Body of pancreas (tissue), 4 donors: ENCODE results near the gene NUPR1. TPM values are rescaled to one million over a fixed set of nuclear protein-coding genes. Genes with fewer than 3 reads are reported as not detected.

Experiments used
- ATAC-seq: fragments of 150-250 bp; one replicate; pipeline ENCODE4 v1.9.1; 2016
- DNase-seq, 4 donors: peaks; one replicate each; pipeline ENCODE4 v3.0.0-alpha.2; 2019
- H3K27ac ChIP-seq, 4 donors: fragments of 200-600 bp; sonication (generic); 1 replicate in 3 of 4; 2 replicates in 1 of 4; pipeline versions ENCODE4 v1.5.1 to v1.6.1; 2016 to 2019; ENCODE audit warnings: mild to moderate bottlenecking in 1 of 4, mixed read lengths in 1 of 4, moderate library complexity in 1 of 4
- H3K27me3 ChIP-seq, 2 donors: fragments of 200-600 bp; sonication (generic); one replicate each; pipeline ENCODE4 v1.6.0; 2016; ENCODE audit warnings: mild to moderate bottlenecking in 1 of 2
- H3K36me3 ChIP-seq, 2 donors: fragments of 200-600 bp; sonication (generic); replicated peaks in 1 of 2; 2 replicates each; pipeline ENCODE4 v1.5.1; 2016; ENCODE audit warnings: low read depth in 2 of 2; ENCODE audit not compliant: insufficient read depth in 1 of 2
- H3K4me1 ChIP-seq: fragments of 200-600 bp; sonication (generic); one replicate; pipeline ENCODE4 v1.6.0; 2016
- H3K4me3 ChIP-seq, 2 donors: fragments of 200-600 bp; sonication (generic); 1 replicate in 1 of 2; 2 replicates in 1 of 2; pipeline ENCODE4 v1.5.1; 2016 to 2019
- H3K9me3 ChIP-seq, 3 donors: fragments of 200-600 bp; sonication (generic); 1 replicate in 2 of 3; 2 replicates in 1 of 3; pipeline ENCODE4 v1.5.1; 2016
- POLR2A ChIP-seq, 3 donors: fragments of 450-650 bp; IDR thresholded peaks; one replicate each; pipeline ENCODE4 v1.6.1; 2016; ENCODE audit warnings: antibody characterized with exemption in 3 of 3, mild to moderate bottlenecking in 2 of 3
- WGBS, 2 donors: methylation state at CpG; one replicate each; pipeline ENCODE4 v1.1.5; 2017; 5-methylcytosine and 5-hydroxymethylcytosine counted together
- intact Hi-C: fragments of 100-400 bp; cut with DNase I; formaldehyde crosslinking; loops from one replicate; pipeline ENCODE4 v1.15.1; 2023
- total RNA-seq, 2 donors: library from RNA; depleted of rRNA; stranded (reverse); fragments of >200 nt; gene quantifications; one replicate each; pipeline ENCODE4 v1.1.0, GENCODE V29; 2016
- TF ChIP-seq, protein P1 (sequence below), 7 experiments: fragments of 450-650 bp in 4 of 7; fragments of 200-600 bp in 3 of 7; sonication (generic) in 3 of 7; IDR thresholded peaks; one replicate each; pipeline ENCODE4 v1.5.1; 2016 to 2019; ENCODE audit warnings: antibody characterized with exemption in 7 of 7

Gene NUPR1
- total RNA-seq, 2 donors from 2014 or later, result 32.0 to 92.4 TPM

DNA sequence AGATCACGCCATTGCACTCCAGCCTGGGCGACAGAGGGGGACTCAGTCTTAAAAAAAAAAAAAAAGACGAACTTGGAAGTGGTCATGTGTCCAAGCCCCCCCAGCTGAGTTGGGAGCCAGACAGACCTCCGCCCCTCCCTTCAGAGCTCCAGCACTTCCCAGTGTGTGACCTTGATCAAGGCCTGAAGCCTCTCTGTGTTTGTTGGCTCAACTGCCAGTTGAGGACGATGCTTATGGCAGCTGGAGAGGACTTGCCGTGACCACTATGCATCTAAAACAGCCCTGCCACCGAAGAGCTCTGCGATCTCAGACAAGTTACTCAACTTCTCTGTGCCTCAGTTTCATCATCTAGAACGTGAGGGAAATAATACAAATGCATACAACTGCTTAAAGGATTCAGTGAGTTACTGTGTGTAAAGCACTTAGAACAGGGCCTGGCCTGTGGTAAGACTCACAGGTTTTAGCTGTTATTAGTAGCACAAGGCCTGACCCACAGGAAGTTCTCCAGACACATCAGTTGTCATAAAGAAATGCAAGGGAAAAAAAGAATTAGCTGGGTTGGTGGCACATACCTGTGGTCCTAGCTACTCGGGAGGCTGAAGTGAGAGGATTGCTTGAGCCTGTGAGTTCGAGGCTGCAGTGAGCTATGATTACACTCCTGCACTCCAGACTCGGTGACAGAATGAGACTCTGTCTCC, 25.1 kb downstream of the NUPR1 start:
- Histone ChIP-seq H3K4me1 (no peaks in the 10 kb centered on the region), H3K27ac (no peak overlapping the region), H3K36me3 (no peaks in the 10 kb centered on the region), H3K9me3 (no peaks in the 10 kb centered on the region), H3K27me3 (no peaks in the 10 kb centered on the region), H3K4me3 (no peak overlapping the region)
- ATAC-seq, result no peak
- WGBS, 2 donors, result 67 to 79% methylated on average over 10 to 12 of the region's 12 CpGs
- no peak for DNase-seq
- no peak for TF ChIP-seq POLR2A (IDR thresholded peaks at IDR 0.05)
- TF ChIP-seq, protein P1, sequence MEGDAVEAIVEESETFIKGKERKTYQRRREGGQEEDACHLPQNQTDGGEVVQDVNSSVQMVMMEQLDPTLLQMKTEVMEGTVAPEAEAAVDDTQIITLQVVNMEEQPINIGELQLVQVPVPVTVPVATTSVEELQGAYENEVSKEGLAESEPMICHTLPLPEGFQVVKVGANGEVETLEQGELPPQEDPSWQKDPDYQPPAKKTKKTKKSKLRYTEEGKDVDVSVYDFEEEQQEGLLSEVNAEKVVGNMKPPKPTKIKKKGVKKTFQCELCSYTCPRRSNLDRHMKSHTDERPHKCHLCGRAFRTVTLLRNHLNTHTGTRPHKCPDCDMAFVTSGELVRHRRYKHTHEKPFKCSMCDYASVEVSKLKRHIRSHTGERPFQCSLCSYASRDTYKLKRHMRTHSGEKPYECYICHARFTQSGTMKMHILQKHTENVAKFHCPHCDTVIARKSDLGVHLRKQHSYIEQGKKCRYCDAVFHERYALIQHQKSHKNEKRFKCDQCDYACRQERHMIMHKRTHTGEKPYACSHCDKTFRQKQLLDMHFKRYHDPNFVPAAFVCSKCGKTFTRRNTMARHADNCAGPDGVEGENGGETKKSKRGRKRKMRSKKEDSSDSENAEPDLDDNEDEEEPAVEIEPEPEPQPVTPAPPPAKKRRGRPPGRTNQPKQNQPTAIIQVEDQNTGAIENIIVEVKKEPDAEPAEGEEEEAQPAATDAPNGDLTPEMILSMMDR (IDR thresholded peaks at IDR 0.05), result no peak
- intact Hi-C loops, result no loop called here

DNA sequence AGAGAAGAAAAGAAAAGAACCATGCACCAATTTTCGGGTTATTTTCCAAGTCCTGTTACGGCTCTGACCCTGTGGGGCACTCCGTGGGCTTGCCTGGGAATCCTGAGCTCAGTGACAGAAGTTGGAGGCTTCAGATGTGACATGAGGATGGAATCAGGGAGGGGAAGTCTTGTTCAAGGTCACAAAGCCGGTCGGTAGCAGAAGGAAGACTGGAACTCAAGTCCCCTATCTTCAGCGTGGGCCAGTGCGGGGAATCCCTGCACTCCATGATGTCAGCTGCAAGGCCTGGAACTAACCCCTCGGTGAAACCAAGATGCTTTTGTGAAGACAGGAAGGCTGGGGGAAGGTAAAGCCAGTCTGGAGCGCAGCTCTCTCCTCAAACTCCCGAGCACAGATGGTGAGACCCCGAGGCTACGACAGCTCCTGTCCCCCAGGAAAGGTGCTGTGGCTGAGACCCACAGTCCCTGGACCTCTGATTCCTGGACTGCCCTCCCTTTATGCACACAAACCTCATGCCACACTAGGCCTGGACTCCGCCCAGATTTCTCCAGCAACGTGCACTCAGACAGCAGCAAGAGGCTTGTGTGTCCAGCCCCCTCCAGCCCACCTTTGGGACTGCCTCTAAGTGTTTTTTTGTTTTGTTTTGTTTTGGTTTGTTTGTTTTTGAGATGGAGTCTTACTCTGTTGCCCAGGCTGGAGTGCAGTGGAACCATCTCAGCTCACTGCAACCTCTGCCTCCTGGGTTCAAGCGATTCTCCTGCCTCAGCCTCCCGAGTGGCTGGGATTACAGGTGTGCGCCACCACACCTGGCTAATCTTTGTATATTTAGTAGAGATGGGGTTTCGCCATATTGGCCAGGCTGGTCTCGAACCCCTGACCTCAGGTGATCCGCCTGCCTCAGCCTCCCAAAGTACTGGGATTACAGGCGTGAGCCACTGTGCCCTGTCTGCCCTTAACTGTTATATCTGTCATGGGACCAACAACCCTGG, 26.7 kb downstream of the NUPR1 start:
- 80 to 82% methylated on average over 16 to 21 of the region's 21 CpGs for WGBS, 2 donors
- H3K27ac ChIP-seq, result no peak overlapping the region
- ATAC-seq, result no peak
- intact Hi-C loops, result no loop called here
- no peak for TF ChIP-seq POLR2A (IDR thresholded peaks at IDR 0.05)
- TF ChIP-seq, protein P1 (IDR thresholded peaks at IDR 0.05), result no peak
- H3K4me3 ChIP-seq, result no peak overlapping the region
- H3K27me3 ChIP-seq, result no peaks in the 10 kb centered on the region
- H3K9me3 ChIP-seq, result no peaks in the 10 kb centered on the region
- H3K36me3 ChIP-seq, result no peaks in the 10 kb centered on the region
- no peaks in the 10 kb centered on the region for H3K4me1 ChIP-seq
- DNase-seq, result no peak

DNA sequence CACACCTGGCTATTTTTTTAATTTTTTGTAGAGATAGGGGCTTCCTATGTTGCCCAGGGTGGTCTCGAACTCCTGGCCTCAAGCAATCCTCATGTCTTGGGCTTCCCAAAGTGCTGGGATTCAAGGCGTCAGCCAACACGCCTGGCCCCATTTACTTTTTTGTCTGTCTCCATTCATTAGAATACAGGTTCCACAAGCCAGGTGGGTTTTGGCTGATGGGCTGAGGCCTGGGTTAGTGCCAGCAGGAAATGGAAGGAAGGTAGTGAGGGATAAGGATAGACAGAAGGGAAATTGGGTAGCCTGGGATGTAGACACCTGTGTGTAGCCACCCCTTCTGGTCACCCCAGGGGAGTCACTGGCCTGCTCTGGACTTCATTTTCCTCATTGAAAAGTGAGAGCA, 27.7 kb downstream of the NUPR1 start:
- TF ChIP-seq, protein P1 (IDR thresholded peaks at IDR 0.05), result no peak
- TF ChIP-seq POLR2A (IDR thresholded peaks at IDR 0.05), result no peak
- WGBS, 2 donors, result 75 to 81% methylated on average over 3 of the region's 3 CpGs
- ATAC-seq (no peak), DNase-seq (no peak)
- Histone ChIP-seq H3K4me3 (no peak overlapping the region), H3K4me1 (no peaks in the 10 kb centered on the region), H3K36me3 (no peaks in the 10 kb centered on the region), H3K27ac (no peak overlapping the region), H3K27me3 (no peaks in the 10 kb centered on the region), H3K9me3 (no peaks in the 10 kb centered on the region)
- intact Hi-C loops, result no loop called here

DNA sequence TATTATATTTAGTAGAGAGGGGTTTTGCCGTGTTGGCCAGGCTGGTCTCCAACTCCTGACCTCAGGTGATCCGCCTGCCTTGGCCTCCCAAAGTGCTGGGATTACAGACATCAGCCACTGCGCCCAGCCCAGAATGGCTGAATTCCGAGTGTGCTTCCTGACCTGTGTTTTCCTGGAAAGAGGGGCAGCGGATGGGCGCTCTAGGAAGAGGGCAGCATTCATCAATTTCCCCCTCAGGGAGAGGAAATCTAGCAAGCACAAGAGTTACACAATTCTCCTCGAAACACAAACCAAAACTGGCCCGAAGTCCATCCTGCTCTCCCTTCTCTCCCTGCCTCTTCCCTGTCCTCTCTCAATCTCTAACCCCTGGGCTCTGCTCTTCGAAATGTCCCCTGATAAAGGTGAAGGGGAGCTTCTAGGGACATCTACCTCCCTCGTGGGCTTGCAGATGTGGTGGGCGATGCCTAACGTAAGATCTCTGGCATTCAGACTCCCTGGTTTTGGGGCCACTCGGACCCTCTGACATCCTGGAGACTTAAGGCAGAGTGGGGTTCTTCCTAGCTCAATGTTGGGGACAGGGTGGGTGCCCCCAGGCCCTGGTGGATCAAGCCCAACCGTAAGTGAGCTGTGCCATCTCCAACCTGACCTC, 33.2 kb downstream of the NUPR1 start:
- TF ChIP-seq POLR2A (IDR thresholded peaks at IDR 0.05), result no peak
- TF ChIP-seq, protein P1 (IDR thresholded peaks at IDR 0.05), result no peak
- ATAC-seq (no peak), DNase-seq (no peak)
- Histone ChIP-seq H3K27me3 (no peaks in the 10 kb centered on the region), H3K27ac (no peak overlapping the region), H3K4me3 (no peak overlapping the region), H3K36me3 (no peaks in the 10 kb centered on the region), H3K4me1 (peaks cover 5% of the 10 kb centered on the region), H3K9me3 (no peaks in the 10 kb centered on the region)
- 76 to 78% methylated on average over 14 of the region's 14 CpGs for WGBS, 2 donors
- intact Hi-C loops, result no loop called here
